ENCODE measurements around the gene MAP3K7CL.

MAP3K7CL gene

GRCh38 chr21:29170944-29171343, 40.5 kb downstream of the MAP3K7CL start:
- DNase-seq = no peak

- no peak for DNase-seq
Measured at GRCh38 chr21:29172282-29172681, 41.8 kb downstream of the MAP3K7CL start.

- DNase-seq = no peak
Measured at GRCh38 chr21:29174607-29175013, 44.2 kb downstream of the MAP3K7CL start.

- DNase-seq = no peak
Measured at GRCh38 chr21:29175408-29176134, 45.1 kb downstream of the MAP3K7CL start.

GRCh38 chr21:29176471-29177120, 46.2 kb downstream of the MAP3K7CL start:
- DNase-seq = no peak

GRCh38 chr21:29177800-29178199, 47.4 kb downstream of the MAP3K7CL start:
- no peak for DNase-seq

- DNase-seq = no peak
Measured at GRCh38 chr21:29178926-29179325, 48.5 kb downstream of the MAP3K7CL start.

GRCh38 chr21:29179503-29179902, 49.1 kb downstream of the MAP3K7CL start:
- no peak for DNase-seq

GRCh38 chr21:29181799-29182470, 51.5 kb downstream of the MAP3K7CL start:
- no peak for DNase-seq

GRCh38 chr21:29182691-29183092, 52.2 kb downstream of the MAP3K7CL start:
- DNase-seq = no peak

GRCh38 chr21:29184037-29184436, 53.6 kb downstream of the MAP3K7CL start:
- DNase-seq = no peak

GRCh38 chr21:29185172-29185571, 54.7 kb downstream of the MAP3K7CL start:
- DNase-seq = no peak

- DNase-seq = no peak
Measured at GRCh38 chr21:29185633-29186032, 55.2 kb downstream of the MAP3K7CL start.

GRCh38 chr21:29186246-29186645, 55.8 kb downstream of the MAP3K7CL start:
- no peak for DNase-seq

- no peak for DNase-seq
Measured at GRCh38 chr21:29187944-29188343, 57.5 kb downstream of the MAP3K7CL start.

GRCh38 chr21:29189353-29189752, 58.9 kb downstream of the MAP3K7CL start:
- no peak for DNase-seq

GRCh38 chr21:29190923-29191331, 60.5 kb downstream of the MAP3K7CL start:
- no peak for DNase-seq

- no peak for DNase-seq
Measured at GRCh38 chr21:29193072-29193471, 62.6 kb downstream of the MAP3K7CL start.

GRCh38 chr21:29193901-29194300, 63.5 kb downstream of the MAP3K7CL start:
- no peak for DNase-seq

GRCh38 chr21:29194342-29194741, 63.9 kb downstream of the MAP3K7CL start:
- no peak for DNase-seq

GRCh38 chr21:29194847-29195246, 64.4 kb downstream of the MAP3K7CL start:
- no peak for DNase-seq

GRCh38 chr21:29195981-29196669, 65.7 kb downstream of the MAP3K7CL start:
- DNase-seq = peak; percentile 74

GRCh38 chr21:29196670-29197191, 66.3 kb downstream of the MAP3K7CL start:
- DNase-seq = no peak

All from activated naive CD4-positive, alpha-beta T cell treated with anti-CD3 and anti-CD28 coated beads, Interleukin-2, amount 50 U/mL, for 16 hours (primary cell).